Activated CD8-positive, alpha-beta T cell treated with anti-CD3 and anti-CD28 coated beads for 36 hours (primary cell): Measurements from ENCODE around the gene IGFL3. TPM values are rescaled to one million over a fixed set of nuclear protein-coding genes. Genes with fewer than 3 reads are reported as not detected.

ENCODE experiments used
- ATAC-seq: fragments of 200-7000 bp; cut with Tn5 transposase; one replicate; pipeline ENCODE4 v1.10.0; 2021; ENCODE audit warnings: mild to moderate bottlenecking, moderate library complexity
- CTCF ChIA-PET: fragments of 350-600 bp; sonication (Branson Sonifier 250); formaldehyde crosslinking; loops from one replicate; lab custom pipeline; 2021; ENCODE audit warnings: antibody characterized with exemption; lab: Charles Lee
- POLR2A ChIA-PET: fragments of 350-600 bp; sonication (Branson Sonifier 250); formaldehyde crosslinking; loops from one replicate; lab custom pipeline; 2021; ENCODE audit warnings: antibody characterized with exemption; lab: Charles Lee
- DNase-seq: peaks from one replicate; pipeline ENCODE4 v3.0.0-alpha.2; 2020
- H3K27ac Mint-ChIP-seq: one replicate; pipeline ENCODE4 v1.8.0; 2021; ENCODE audit warnings: mild to moderate bottlenecking, mixed read lengths
- H3K27me3 Mint-ChIP-seq: one replicate; pipeline ENCODE4 v1.8.0; 2021; ENCODE audit warnings: mixed read lengths
- H3K36me3 Mint-ChIP-seq: one replicate; pipeline ENCODE4 v1.8.0; 2021; ENCODE audit warnings: low read depth, mixed read lengths
- H3K4me1 Mint-ChIP-seq: one replicate; pipeline ENCODE4 v1.8.0; 2021; ENCODE audit warnings: low read depth, mixed read lengths
- H3K4me3 Mint-ChIP-seq: one replicate; pipeline ENCODE4 v1.8.0; 2021; ENCODE audit warnings: mild to moderate bottlenecking, moderate library complexity, mixed read lengths
- H3K9me3 Mint-ChIP-seq: one replicate; pipeline ENCODE4 v1.8.0; 2021; ENCODE audit warnings: mixed read lengths
- intact Hi-C: fragments of 100-400 bp; cut with micrococcal nuclease; formaldehyde crosslinking; loops from one replicate; pipeline ENCODE4 v1.10.0; 2022
- total RNA-seq, 2 experiments: library from RNA; stranded (reverse); gene quantifications; one replicate each; pipeline ENCODE4 v1.2.3, GENCODE V29; 2021
- TF ChIP-seq, protein P1 (sequence below): fragments of 200-600 bp; IDR thresholded peaks from one replicate; pipeline ENCODE4 v1.8.0; 2022; ENCODE audit warnings: antibody characterized with exemption, mild to moderate bottlenecking

IGFL3 gene
- total RNA-seq, 2 experiments from 2014 or later, result not detected

GRCh38 chr19:46085888-46086287, 38.6 kb downstream of the IGFL3 start:
- TF ChIP-seq, protein P1, sequence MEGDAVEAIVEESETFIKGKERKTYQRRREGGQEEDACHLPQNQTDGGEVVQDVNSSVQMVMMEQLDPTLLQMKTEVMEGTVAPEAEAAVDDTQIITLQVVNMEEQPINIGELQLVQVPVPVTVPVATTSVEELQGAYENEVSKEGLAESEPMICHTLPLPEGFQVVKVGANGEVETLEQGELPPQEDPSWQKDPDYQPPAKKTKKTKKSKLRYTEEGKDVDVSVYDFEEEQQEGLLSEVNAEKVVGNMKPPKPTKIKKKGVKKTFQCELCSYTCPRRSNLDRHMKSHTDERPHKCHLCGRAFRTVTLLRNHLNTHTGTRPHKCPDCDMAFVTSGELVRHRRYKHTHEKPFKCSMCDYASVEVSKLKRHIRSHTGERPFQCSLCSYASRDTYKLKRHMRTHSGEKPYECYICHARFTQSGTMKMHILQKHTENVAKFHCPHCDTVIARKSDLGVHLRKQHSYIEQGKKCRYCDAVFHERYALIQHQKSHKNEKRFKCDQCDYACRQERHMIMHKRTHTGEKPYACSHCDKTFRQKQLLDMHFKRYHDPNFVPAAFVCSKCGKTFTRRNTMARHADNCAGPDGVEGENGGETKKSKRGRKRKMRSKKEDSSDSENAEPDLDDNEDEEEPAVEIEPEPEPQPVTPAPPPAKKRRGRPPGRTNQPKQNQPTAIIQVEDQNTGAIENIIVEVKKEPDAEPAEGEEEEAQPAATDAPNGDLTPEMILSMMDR, result no peak
- H3K4me1 Mint-ChIP-seq, result peaks cover 7% of the 10 kb centered on the region
- POLR2A ChIA-PET, result no interaction called here
- H3K9me3 Mint-ChIP-seq, result peaks cover 46% of the 10 kb centered on the region
- H3K27ac Mint-ChIP-seq, result no peak overlapping the region
- intact Hi-C loops, result no loop called here
- DNase-seq (no peak), ATAC-seq (no peak)
- H3K4me3 Mint-ChIP-seq, result no peak overlapping the region
- H3K36me3 Mint-ChIP-seq, result peaks cover 6% of the 10 kb centered on the region
- peaks cover 56% of the 10 kb centered on the region for H3K27me3 Mint-ChIP-seq
- CTCF ChIA-PET, result no interaction called here

DNA sequence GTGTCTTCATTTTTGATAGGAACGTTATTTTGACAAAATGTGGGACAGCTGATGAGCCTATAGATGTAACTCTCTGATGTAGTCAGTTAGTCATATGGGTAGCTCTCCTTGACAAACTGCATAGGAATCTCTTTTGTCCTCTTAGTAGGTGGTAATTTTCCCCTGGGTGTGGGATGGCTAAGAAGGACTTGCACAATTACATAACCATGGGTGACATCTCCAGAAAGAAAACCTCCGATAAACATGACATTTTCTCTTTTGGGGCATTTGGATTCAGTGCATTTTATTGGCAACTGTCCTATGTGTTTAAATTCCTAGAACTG, 41.8 kb downstream of the IGFL3 start:
- H3K4me3 Mint-ChIP-seq, result no peak overlapping the region
- TF ChIP-seq, protein P1, result no peak
- H3K9me3 Mint-ChIP-seq, result peaks cover 27% of the 10 kb centered on the region
- H3K36me3 Mint-ChIP-seq, result peaks cover 6% of the 10 kb centered on the region
- intact Hi-C loops, result loop anchor here (5.0 kb wide), 2 partner anchors 105 to 185 kb away; no protein-coding TSS in a partner anchor
- CTCF ChIA-PET, result interaction anchor here (0.7 to 7.7 kb wide), 11 partner anchors 8 to 183 kb away, joined by 3 to 92 read pairs (median 5); no protein-coding TSS in a partner anchor
- ATAC-seq, result no peak
- POLR2A ChIA-PET, result interaction anchor here (0.7 kb wide), 1 partner anchor 165 kb away, joined by 3 read pairs; no protein-coding TSS in a partner anchor
- H3K27me3 Mint-ChIP-seq, result peaks cover 62% of the 10 kb centered on the region
- DNase-seq, result no peak
- peaks cover 7% of the 10 kb centered on the region for H3K4me1 Mint-ChIP-seq
- no peak overlapping the region for H3K27ac Mint-ChIP-seq

GRCh38 chr19:46081928-46082727, 42.4 kb downstream of the IGFL3 start:
- H3K9me3 Mint-ChIP-seq, result peaks cover 23% of the 10 kb centered on the region
- DNase-seq, result peak; percentile 9
- ATAC-seq, result peak; percentile 60
- peaks cover 66% of the 10 kb centered on the region for H3K27me3 Mint-ChIP-seq
- intact Hi-C loops, result loop anchor here (5.0 kb wide), 2 partner anchors 105 to 185 kb away; no protein-coding TSS in a partner anchor
- H3K4me3 Mint-ChIP-seq, result no peak overlapping the region
- ChIA-PET CTCF (interaction anchor here (0.7 to 7.7 kb wide), 12 partner anchors 8 to 184 kb away, joined by 3 to 92 read pairs (median 4); no protein-coding TSS in a partner anchor), POLR2A (no interaction called here)
- H3K27ac Mint-ChIP-seq, result no peak overlapping the region
- peaks cover 7% of the 10 kb centered on the region for H3K4me1 Mint-ChIP-seq
- H3K36me3 Mint-ChIP-seq, result peaks cover 6% of the 10 kb centered on the region
- TF ChIP-seq, protein P1, result peak; percentile 79

DNA sequence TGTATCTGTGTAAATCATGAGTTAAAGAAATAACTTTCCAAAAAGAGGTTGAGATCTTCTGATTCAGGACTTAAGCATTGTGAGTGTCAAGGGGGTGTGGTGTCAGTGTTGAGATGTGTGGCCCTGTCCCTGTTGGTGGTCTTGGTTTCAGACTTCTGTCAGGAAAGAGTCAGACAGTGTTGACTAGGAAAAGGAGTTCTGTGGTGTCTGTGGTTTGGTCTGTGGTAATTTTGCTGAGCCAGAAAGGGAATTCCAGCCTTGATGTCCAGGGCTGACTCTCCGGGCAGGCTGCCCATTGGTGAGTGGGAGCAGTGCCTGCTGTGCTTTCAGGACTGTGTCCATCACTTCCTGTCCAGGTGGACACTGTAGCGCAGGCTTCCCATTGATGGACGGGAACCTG, 43.9 kb downstream of the IGFL3 start:
- intact Hi-C loops, result loop anchor here (5.0 kb wide), 2 partner anchors 107 to 187 kb away; no protein-coding TSS in a partner anchor
- Mint-ChIP-seq H3K27me3 (peaks cover 77% of the 10 kb centered on the region), H3K4me1 (peaks cover 11% of the 10 kb centered on the region), H3K36me3 (peaks cover 2% of the 10 kb centered on the region), H3K4me3 (no peak overlapping the region), H3K9me3 (peaks cover 11% of the 10 kb centered on the region), H3K27ac (no peak overlapping the region)
- TF ChIP-seq, protein P1, result no peak
- no peak for DNase-seq
- no peak for ATAC-seq
- ChIA-PET POLR2A (no interaction called here), CTCF (interaction anchor here (1.0 to 7.7 kb wide), 5 partner anchors 18 to 200 kb away, joined by 3 to 92 read pairs (median 7); no protein-coding TSS in a partner anchor)

DNA sequence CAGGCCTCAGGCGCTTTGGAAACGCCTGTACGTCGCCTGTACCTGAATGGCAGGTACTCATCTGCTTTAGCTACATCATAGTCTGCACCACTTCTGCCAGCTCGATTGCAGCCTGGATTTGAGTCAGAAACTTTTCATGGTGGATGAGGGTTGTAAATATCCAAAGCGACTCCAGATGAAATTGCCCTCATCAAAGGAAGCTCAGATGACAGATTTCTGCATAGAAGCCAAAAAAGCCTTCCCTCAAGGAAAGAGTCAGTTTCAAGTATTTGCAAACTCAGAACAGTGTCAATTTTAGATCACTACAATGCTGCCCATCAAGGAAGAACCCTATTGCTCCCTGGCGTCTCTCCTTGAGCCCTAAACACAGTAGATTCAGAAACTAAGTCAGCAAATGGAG, 44.9 kb downstream of the IGFL3 start:
- CTCF ChIA-PET, result interaction anchor here (0.7 to 7.7 kb wide), 7 partner anchors 9 to 201 kb away, joined by 3 to 92 read pairs (median 7); no protein-coding TSS in a partner anchor
- H3K27me3 Mint-ChIP-seq, result peaks cover 78% of the 10 kb centered on the region
- DNase-seq (no peak), ATAC-seq (no peak)
- no peaks in the 10 kb centered on the region for H3K36me3 Mint-ChIP-seq
- intact Hi-C loops, result loop anchor here (10.0 kb wide), 1 partner anchor 55 kb away; the partner anchor contains the start of gene PGLYRP1
- TF ChIP-seq, protein P1, result no peak
- no peak overlapping the region for H3K4me3 Mint-ChIP-seq
- H3K27ac Mint-ChIP-seq, result no peak overlapping the region
- H3K4me1 Mint-ChIP-seq, result peaks cover 11% of the 10 kb centered on the region
- peaks cover 2% of the 10 kb centered on the region for H3K9me3 Mint-ChIP-seq
- POLR2A ChIA-PET, result no interaction called here
